Measurements from ENCODE around the gene FFAR3.

DNA sequence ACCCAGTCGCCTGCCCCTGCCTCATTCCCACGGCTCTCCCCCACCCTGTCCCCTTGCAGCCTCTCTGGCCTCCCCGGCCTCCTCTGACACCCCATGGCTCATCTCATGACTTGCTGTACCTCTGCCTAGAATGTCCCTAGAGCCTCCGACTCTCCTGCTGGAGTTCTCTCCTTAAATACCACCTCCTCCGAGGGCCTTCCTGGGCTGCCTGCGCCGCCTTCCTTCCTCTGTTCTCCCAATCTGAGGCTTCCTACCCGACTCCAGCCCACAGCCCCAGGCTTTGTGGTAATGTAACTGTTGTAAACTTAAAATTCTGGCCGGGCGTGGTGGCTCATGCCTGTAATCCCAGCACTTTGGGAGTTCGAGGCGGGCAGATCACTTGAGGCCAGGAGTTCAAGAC lies 40.3 kb downstream of the FFAR3 start:
- no peak for TF ChIP-seq POLR2AphosphoS5 (IDR thresholded peaks at IDR 0.05)
- TF ChIP-seq, protein P1, sequence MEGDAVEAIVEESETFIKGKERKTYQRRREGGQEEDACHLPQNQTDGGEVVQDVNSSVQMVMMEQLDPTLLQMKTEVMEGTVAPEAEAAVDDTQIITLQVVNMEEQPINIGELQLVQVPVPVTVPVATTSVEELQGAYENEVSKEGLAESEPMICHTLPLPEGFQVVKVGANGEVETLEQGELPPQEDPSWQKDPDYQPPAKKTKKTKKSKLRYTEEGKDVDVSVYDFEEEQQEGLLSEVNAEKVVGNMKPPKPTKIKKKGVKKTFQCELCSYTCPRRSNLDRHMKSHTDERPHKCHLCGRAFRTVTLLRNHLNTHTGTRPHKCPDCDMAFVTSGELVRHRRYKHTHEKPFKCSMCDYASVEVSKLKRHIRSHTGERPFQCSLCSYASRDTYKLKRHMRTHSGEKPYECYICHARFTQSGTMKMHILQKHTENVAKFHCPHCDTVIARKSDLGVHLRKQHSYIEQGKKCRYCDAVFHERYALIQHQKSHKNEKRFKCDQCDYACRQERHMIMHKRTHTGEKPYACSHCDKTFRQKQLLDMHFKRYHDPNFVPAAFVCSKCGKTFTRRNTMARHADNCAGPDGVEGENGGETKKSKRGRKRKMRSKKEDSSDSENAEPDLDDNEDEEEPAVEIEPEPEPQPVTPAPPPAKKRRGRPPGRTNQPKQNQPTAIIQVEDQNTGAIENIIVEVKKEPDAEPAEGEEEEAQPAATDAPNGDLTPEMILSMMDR (IDR thresholded peaks at IDR 0.05 in 8 of 11, conservative IDR thresholded peaks at IDR 0.05 in 3 of 11) = no peak

Data from spleen (tissue), 7 donors.